ENCODE data around the gene REXO1.

DNA sequence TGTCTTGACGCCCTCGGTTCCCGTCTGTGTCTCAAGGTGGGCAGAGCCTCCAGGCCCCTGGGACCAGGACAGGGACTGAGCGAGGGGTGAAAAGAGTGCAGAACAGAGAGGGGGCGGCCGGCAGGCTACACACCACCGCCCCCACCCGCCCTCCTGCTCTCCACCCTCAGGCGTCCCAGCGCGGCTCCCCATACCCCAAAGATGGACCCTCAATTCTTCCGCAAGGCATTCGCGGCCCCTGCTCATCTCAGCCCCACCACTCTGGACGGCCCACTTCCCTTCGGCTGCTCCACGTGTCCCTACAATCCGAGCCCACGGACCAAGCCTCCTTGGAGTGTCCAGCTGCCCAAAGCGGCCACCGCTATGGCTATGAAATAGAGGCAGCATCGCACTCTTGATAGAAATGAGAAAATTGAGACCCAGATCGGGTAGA lies 13.3 kb upstream of the REXO1 start:
- no peak for TF ChIP-seq YY1 (tag by site-specific recombination; IDR thresholded peaks at IDR 0.05)
- TF ChIP-seq, protein P1, sequence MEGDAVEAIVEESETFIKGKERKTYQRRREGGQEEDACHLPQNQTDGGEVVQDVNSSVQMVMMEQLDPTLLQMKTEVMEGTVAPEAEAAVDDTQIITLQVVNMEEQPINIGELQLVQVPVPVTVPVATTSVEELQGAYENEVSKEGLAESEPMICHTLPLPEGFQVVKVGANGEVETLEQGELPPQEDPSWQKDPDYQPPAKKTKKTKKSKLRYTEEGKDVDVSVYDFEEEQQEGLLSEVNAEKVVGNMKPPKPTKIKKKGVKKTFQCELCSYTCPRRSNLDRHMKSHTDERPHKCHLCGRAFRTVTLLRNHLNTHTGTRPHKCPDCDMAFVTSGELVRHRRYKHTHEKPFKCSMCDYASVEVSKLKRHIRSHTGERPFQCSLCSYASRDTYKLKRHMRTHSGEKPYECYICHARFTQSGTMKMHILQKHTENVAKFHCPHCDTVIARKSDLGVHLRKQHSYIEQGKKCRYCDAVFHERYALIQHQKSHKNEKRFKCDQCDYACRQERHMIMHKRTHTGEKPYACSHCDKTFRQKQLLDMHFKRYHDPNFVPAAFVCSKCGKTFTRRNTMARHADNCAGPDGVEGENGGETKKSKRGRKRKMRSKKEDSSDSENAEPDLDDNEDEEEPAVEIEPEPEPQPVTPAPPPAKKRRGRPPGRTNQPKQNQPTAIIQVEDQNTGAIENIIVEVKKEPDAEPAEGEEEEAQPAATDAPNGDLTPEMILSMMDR (tag by site-specific recombination; IDR thresholded peaks at IDR 0.05), result no peak
- TF ChIP-seq ZNF140 (tag by site-specific recombination; IDR thresholded peaks at IDR 0.05), result no peak
- TF ChIP-seq ZNF10 (tag by site-specific recombination; IDR thresholded peaks at IDR 0.05), result 0 out of 2 replicates have a peak, but pooled peaks have one; percentile 53
- TF ChIP-seq ZNF670 (tag by site-specific recombination; IDR thresholded peaks at IDR 0.05; ENCODE audit: low read depth), result no peak
- TF ChIP-seq, protein P2, sequence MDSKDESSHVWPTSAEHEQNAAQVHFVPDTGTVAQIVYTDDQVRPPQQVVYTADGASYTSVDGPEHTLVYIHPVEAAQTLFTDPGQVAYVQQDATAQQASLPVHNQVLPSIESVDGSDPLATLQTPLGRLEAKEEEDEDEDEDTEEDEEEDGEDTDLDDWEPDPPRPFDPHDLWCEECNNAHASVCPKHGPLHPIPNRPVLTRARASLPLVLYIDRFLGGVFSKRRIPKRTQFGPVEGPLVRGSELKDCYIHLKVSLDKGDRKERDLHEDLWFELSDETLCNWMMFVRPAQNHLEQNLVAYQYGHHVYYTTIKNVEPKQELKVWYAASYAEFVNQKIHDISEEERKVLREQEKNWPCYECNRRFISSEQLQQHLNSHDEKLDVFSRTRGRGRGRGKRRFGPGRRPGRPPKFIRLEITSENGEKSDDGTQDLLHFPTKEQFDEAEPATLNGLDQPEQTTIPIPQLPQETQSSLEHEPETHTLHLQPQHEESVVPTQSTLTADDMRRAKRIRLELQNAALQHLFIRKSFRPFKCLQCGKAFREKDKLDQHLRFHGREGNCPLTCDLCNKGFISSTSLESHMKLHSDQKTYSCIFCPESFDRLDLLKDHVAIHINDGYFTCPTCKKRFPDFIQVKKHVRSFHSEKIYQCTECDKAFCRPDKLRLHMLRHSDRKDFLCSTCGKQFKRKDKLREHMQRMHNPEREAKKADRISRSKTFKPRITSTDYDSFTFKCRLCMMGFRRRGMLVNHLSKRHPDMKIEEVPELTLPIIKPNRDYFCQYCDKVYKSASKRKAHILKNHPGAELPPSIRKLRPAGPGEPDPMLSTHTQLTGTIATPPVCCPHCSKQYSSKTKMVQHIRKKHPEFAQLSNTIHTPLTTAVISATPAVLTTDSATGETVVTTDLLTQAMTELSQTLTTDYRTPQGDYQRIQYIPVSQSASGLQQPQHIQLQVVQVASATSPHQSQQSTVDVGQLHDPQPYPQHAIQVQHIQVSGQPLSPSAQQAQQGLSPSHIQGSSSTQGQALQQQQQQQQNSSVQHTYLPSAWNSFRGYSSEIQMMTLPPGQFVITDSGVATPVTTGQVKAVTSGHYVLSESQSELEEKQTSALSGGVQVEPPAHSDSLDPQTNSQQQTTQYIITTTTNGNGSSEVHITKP (tag by site-specific recombination; IDR thresholded peaks at IDR 0.05), result no peak
- no peak for TF ChIP-seq ZBTB8A (tag by site-specific recombination; IDR thresholded peaks at IDR 0.05)
- no peak for TF ChIP-seq TRIM28 (IDR thresholded peaks at IDR 0.05; ENCODE audit: borderline replicate concordance, low read length)
- no peak for TF ChIP-seq PRDM1 (tag by site-specific recombination; IDR thresholded peaks at IDR 0.05)
- no peak for TF ChIP-seq ZNF768 (tag by site-specific recombination; IDR thresholded peaks at IDR 0.05)
- TF ChIP-seq BCL11B (tag by site-specific recombination; IDR thresholded peaks at IDR 0.05; ENCODE audit: low read depth), result no peak

Data from HEK293 (cell line).